Subcutaneous abdominal adipose tissue (tissue), 5 donors: Measurements from ENCODE around the gene MRPL1.

Source experiments
- H3K27ac ChIP-seq: one replicate; pipeline ENCODE4 v1.7.0; 2013; ENCODE audit warnings: low read depth, mild to moderate bottlenecking, inconsistent platforms, low read length, moderate library complexity
- H3K27me3 ChIP-seq, 5 donors: one replicate each; pipeline ENCODE4 v1.7.0; 2013; ENCODE audit warnings: low read length in 5 of 5, inconsistent platforms in 1 of 5; ENCODE audit not compliant: control insufficient read depth in 5 of 5, insufficient read depth in 4 of 5
- H3K36me3 ChIP-seq, 5 donors: one replicate each; pipeline ENCODE4 v1.7.0; 2013; ENCODE audit warnings: low read length in 5 of 5; ENCODE audit not compliant: control insufficient read depth in 5 of 5, insufficient read depth in 5 of 5
- H3K4me1 ChIP-seq, 5 donors: one replicate each; pipeline ENCODE4 v1.7.0; 2013; ENCODE audit warnings: low read length in 5 of 5, mild to moderate bottlenecking in 3 of 5, moderate library complexity in 1 of 5; ENCODE audit not compliant: control insufficient read depth in 5 of 5, insufficient read depth in 5 of 5
- H3K4me3 ChIP-seq, 5 donors: one replicate each; pipeline ENCODE4 v1.7.0; 2013; ENCODE audit warnings: low read length in 5 of 5, low read depth in 1 of 5
- H3K9ac ChIP-seq, 5 donors: one replicate each; pipeline ENCODE4 v1.7.0; 2013; ENCODE audit warnings: low read length in 5 of 5, mild to moderate bottlenecking in 4 of 5, moderate library complexity in 3 of 5
- H3K9me3 ChIP-seq, 5 donors: one replicate each; pipeline ENCODE4 v1.7.0; 2013; ENCODE audit warnings: low read length in 5 of 5; ENCODE audit not compliant: control insufficient read depth in 5 of 5
- donor health status: healthy.
- donor health status: healthy.
- donor health status: healthy.
- donor health status: healthy.
- donor health status: healthy.

Gene MRPL1

GRCh38 chr4:77992581-77992980 is 130.0 kb downstream of the MRPL1 start:
- H3K4me3 ChIP-seq: no peak overlapping the region

DNA sequence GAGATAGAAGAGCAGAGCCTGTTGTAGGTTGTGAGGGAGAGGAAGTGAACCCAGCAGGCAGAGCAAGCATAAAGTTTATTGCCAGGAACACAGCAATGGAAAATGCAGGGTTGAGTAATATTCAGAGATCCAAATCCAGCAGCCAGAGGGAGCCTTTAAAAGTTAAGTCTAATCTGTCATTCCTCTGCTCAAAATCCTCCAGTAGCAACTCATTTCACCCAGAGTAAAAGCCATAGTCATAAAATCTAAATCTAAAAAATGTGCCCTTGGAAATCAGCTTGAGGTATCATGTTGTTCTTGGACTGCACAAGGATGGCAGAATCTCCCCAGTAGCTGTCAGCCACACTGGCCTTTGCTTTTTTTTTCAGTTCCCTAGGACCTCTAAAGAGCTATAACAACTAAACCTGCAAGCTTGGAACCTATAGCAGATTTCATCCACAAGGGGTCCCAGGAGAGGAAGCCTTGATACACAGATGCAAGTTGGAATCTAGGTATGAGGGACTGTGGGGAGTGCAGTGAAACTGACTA is 131.6 kb downstream of the MRPL1 start:
- no peaks in the 10 kb centered on the region for H3K36me3 ChIP-seq
- H3K9me3 ChIP-seq: no peaks in the 10 kb centered on the region
- no peaks in the 10 kb centered on the region for H3K4me1 ChIP-seq
- no peak overlapping the region for H3K9ac ChIP-seq
- no peak overlapping the region for H3K27ac ChIP-seq
- no peaks in the 10 kb centered on the region for H3K27me3 ChIP-seq
- H3K4me3 ChIP-seq: no peak overlapping the region

More at GRCh38 chr4:77992581-77992980, 130.0 kb downstream of the MRPL1 start:
- no peak overlapping the region for H3K27ac ChIP-seq
- no peak overlapping the region for H3K9ac ChIP-seq
- no peaks in the 10 kb centered on the region for H3K4me1 ChIP-seq
- H3K27me3 ChIP-seq: no peaks in the 10 kb centered on the region
- no peaks in the 10 kb centered on the region for H3K9me3 ChIP-seq
- no peaks in the 10 kb centered on the region for H3K36me3 ChIP-seq

GRCh38 chr4:77996076-77996475 is 133.4 kb downstream of the MRPL1 start:
- H3K4me3 ChIP-seq: no peak overlapping the region
- no peak overlapping the region for H3K27ac ChIP-seq
- no peaks in the 10 kb centered on the region for H3K4me1 ChIP-seq
- no peaks in the 10 kb centered on the region for H3K9me3 ChIP-seq
- no peaks in the 10 kb centered on the region for H3K27me3 ChIP-seq
- no peak overlapping the region for H3K9ac ChIP-seq
- H3K36me3 ChIP-seq: no peaks in the 10 kb centered on the region

DNA sequence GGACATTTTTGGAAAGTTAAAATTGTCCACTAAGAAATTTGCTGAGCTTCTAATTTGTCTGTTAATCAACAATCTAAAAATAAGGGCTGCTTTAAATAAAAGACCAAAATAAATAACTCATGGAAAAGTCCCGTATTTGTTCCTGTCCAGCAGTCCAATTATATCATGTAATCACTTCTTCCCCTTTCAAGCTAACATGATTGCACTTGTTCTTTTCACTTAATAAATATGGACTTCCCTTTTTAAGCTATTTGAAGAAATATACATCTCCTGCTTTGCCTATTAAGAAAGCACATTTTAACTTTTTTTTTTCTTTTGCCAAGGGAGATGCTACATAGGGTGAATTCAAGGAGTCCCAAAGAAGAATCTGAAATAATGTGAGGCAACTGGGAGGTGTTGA is 138.9 kb downstream of the MRPL1 start:
- no peaks in the 10 kb centered on the region for H3K27me3 ChIP-seq
- no peaks in the 10 kb centered on the region for H3K36me3 ChIP-seq
- no peak overlapping the region for H3K9ac ChIP-seq
- H3K9me3 ChIP-seq: no peaks in the 10 kb centered on the region
- no peak overlapping the region for H3K4me3 ChIP-seq
- H3K4me1 ChIP-seq: no peaks in the 10 kb centered on the region
- H3K27ac ChIP-seq: no peak overlapping the region

GRCh38 chr4:78002260-78002659 is 139.6 kb downstream of the MRPL1 start:
- Histone ChIP-seq H3K27me3 (no peaks in the 10 kb centered on the region), H3K27ac (no peak overlapping the region), H3K9me3 (no peaks in the 10 kb centered on the region), H3K36me3 (no peaks in the 10 kb centered on the region), H3K4me3 (no peak overlapping the region), H3K4me1 (no peaks in the 10 kb centered on the region), H3K9ac (no peak overlapping the region)
